Measurements from ENCODE around the gene RASAL1.

RASAL1 gene, protein sequence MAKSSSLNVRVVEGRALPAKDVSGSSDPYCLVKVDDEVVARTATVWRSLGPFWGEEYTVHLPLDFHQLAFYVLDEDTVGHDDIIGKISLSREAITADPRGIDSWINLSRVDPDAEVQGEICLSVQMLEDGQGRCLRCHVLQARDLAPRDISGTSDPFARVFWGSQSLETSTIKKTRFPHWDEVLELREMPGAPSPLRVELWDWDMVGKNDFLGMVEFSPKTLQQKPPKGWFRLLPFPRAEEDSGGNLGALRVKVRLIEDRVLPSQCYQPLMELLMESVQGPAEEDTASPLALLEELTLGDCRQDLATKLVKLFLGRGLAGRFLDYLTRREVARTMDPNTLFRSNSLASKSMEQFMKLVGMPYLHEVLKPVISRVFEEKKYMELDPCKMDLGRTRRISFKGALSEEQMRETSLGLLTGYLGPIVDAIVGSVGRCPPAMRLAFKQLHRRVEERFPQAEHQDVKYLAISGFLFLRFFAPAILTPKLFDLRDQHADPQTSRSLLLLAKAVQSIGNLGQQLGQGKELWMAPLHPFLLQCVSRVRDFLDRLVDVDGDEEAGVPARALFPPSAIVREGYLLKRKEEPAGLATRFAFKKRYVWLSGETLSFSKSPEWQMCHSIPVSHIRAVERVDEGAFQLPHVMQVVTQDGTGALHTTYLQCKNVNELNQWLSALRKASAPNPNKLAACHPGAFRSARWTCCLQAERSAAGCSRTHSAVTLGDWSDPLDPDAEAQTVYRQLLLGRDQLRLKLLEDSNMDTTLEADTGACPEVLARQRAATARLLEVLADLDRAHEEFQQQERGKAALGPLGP

GRCh38 chr12:113135178-113136127 is at the start of gene RASAL1:
RASAL1 (minus strand) TSS chr12:113135761; CDS start chr12:113135462, 299 bp downstream.
- peak; percentile 78 for DNase-seq

- DNase-seq = peak; percentile 91
Observed at GRCh38 chr12:113184900-113185179, 49.3 kb upstream of the RASAL1 start.

- DNase-seq = no peak
Observed at GRCh38 chr12:113184098-113184899, 48.7 kb upstream of the RASAL1 start.

GRCh38 chr12:113183030-113183589 is 47.5 kb upstream of the RASAL1 start:
- DNase-seq = no peak

DNA sequence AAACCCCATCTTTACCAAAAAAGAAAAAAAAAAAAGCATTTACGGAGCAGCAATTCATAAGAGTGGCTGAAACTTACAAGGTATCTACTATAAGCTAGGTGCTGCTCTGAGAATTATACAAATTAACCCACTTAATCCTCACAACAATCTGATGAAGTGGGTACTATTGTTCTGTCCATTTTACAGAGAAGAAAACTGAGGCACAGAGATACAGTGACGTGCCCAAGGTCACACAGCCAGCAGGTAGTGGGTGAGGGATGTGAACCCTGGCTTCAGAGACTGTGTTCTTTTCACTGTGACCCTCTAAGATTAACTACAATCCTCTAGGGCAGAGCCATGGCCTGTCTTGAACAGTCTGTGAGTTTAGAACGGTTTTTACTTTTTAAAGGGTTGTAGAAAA is 46.4 kb upstream of the RASAL1 start:
- DNase-seq = no peak

DNA sequence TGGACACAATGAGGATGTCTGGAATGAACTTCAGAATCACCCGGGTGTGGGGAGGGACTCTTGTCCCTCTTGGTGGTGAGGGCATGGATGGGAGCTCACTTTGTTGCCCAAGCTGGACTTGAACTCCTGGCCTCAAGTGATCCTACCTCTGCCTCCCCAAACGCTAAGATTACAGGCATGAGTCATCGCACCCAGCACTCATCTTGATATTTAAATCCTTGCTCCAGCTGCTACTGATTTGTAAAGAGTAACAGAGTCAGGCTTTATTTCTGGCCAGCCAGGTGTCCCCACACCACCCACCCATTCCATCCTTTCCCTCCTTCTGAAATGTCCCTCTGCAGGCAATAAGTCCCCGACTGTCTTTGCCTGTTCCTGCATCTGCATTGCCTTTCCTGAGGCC is 44.8 kb upstream of the RASAL1 start:
- DNase-seq = no peak

- no peak for DNase-seq
Observed at GRCh38 chr12:113179023-113179422, 43.5 kb upstream of the RASAL1 start.

DNA sequence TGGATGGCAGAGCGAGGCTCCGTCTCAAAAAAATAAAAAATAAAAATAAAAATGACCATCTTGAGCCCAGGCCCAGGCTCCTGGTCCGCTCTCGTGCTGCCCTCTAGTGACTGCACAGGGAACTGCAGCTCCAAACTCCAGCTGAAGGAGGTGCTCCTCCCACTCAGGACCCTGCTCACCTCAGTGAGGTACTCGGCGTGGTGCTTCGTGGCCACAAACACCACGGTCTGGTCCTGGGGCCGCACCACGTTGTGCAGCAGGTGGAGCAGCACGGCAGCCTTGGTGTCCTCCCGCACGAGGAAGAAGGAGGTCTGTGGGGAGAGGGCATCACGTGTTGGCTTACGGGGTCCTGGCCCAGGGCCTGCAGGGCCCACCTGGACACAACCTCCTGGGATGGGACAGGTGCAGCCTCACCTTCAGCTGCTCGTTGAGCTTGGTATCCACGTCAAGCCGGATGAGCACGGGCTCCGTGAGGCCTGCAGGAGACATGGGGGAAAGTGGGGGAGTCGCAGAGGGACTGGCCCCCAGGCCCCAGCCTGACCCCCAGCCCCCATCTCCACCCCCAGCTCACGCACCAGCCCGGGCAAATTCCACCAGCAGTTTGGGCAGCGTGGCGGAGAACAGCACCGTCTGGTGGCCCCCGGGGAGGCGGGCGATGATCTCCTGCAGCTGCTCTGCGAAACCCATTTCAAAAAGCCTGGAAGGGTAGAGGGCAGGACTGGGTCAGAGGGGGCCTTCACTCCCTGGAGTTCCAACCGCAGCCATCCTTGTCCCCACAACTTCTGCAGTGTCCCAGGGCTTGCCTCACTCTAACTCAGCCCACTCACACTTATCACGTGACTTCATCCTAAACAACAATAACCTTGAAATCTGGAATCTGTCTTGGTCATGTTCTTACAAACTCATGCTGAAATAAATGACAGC is 39.2 kb upstream of the RASAL1 start:
- DNase-seq = peak; percentile 79

DNA sequence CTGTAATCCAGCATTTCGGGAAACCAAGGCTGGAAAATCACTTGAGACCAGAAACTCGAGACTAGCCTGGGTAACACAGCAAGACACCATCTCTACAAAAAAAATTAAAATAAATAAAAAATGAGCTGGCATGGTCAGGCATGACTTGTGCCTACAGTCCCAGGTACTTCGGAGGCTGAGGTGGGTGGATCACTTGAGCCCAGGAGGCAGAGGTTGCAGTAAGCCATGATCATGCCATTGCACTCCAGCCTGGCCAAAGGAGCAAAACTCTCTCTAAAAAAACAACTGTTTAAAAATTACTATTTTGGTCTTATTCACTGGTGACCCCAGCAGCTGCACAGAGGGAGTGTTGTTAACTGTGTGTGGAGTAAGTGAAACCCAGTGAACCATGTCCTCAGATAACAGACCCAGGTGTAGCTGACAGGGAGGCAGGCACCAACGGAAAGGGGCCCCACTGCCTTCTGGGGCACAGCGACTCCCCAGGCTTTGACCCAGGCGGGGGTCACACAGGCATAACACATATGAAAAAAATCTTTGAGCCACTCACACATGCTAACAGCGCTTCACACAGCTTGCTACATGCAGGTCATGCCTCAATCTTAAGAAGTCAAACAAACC is 37.6 kb upstream of the RASAL1 start:
- DNase-seq = no peak

DNA sequence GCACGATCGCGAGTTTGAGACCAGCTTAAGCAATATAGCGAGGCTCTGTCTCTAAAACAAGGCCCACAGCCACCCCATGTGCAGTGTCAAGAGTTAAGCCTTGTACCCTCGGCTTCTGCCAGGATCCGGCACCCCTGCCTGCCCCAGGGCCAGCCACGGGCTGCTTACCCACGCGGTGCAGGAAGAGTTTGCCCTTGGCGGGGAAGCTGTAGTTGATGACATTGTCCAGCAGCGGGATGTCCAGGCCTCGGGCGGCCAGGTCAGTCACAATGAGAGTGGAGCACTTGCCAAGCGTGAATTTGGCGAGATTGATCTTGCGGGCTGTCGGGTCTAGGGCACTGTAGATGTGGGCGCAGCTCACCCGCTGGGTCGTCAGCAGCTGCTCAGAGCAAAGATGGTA is 36.6 kb upstream of the RASAL1 start:
- no peak for DNase-seq

- DNase-seq = no peak
Observed at GRCh38 chr12:113171543-113171942, 36.0 kb upstream of the RASAL1 start.

DNA sequence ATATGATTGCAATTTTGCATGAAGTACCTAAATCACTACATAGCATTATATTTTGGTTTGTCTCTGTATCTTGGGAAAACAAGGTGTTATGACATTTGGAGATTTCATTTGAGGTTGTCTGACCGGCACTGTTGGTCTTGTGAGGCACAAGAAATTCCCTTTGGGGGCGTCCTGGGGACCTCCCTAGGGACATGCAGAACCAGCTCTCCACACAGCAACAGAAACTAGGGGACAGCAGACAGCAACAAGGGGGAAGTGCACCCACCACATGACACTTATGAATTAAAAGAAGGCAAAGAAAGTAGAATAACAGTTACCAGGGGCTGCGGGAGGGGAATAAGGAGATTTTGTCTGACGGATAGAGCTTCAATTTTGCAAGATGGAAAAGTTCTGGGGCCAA is 35.4 kb upstream of the RASAL1 start:
- no peak for DNase-seq

- no peak for DNase-seq
Observed at GRCh38 chr12:113170457-113170856, 34.9 kb upstream of the RASAL1 start.

- DNase-seq = no peak
Observed at GRCh38 chr12:113169697-113170096, 34.1 kb upstream of the RASAL1 start.

DNA sequence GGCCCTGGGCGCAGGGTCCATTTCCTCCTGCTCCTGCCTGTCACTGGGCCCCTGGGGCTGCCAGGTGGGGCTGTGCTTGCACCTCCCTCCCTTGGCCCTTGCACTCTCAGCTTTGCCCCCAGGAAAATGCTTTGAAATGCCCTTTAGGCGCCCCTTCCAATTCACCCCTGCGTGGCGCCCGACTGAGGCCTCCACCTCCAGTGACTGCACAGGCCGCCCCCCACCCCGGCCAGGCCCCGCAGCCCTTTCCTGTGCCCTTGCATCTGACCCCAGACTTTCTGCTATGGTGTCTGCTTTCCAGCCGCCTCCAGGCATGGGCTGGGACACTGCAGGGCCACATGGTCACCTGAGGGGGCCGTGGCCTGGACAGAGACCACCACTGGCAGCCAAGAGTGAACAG is 32.3 kb upstream of the RASAL1 start:
- no peak for DNase-seq

- no peak for DNase-seq
Observed at GRCh38 chr12:113165521-113166450, 30.2 kb upstream of the RASAL1 start.

- DNase-seq = no peak
Observed at GRCh38 chr12:113164014-113164413, 28.5 kb upstream of the RASAL1 start.

- no peak for DNase-seq
Observed at GRCh38 chr12:113163030-113163360, 27.4 kb upstream of the RASAL1 start.

All from CD4-positive, alpha-beta T cell treated with Interleukin-21 for 1 hour (primary cell).